Endodermal cell (in vitro differentiated cells): ENCODE data around the gene FOXQ1. TPM values are rescaled to one million over a fixed set of nuclear protein-coding genes. Genes with fewer than 3 reads are reported as not detected.

Experiments
- DNase-seq: peaks from one replicate; pipeline ENCODE4 v3.0.0-alpha.2; 2017
- H3K27ac ChIP-seq: 2 replicates; pipeline ENCODE4 v1.5.1; 2013; ENCODE audit warnings: mild to moderate bottlenecking, low read depth, low read length, moderate library complexity
- H3K27me3 ChIP-seq: 2 replicates; pipeline ENCODE4 v1.6.1; 2013; ENCODE audit warnings: mild to moderate bottlenecking, low read length, moderate library complexity; ENCODE audit not compliant: insufficient read depth, control insufficient read depth, poor library complexity, severe bottlenecking
- H3K36me3 ChIP-seq: 2 replicates; pipeline ENCODE4 v1.7.0; 2013; ENCODE audit warnings: mild to moderate bottlenecking, low read length, moderate library complexity; ENCODE audit not compliant: control insufficient read depth, insufficient read depth
- H3K4me1 ChIP-seq: one replicate; pipeline ENCODE4 v1.7.0; 2013; ENCODE audit warnings: low read length; ENCODE audit not compliant: control insufficient read depth, insufficient read depth
- H3K4me3 ChIP-seq: 2 replicates; pipeline ENCODE4 v1.5.1; 2013; ENCODE audit warnings: mild to moderate bottlenecking, low read length, moderate library complexity
- H3K9ac ChIP-seq: 2 replicates; pipeline ENCODE4 v1.6.1; 2013; ENCODE audit warnings: mild to moderate bottlenecking, low read length, moderate library complexity; ENCODE audit not compliant: poor library complexity, severe bottlenecking; ENCODE audit errors: extremely low read depth
- H3K9me3 ChIP-seq: 2 replicates; pipeline ENCODE4 v1.6.1; 2013; ENCODE audit warnings: mild to moderate bottlenecking, low read length, moderate library complexity; ENCODE audit not compliant: control insufficient read depth
- H3K27ac Mint-ChIP-seq: 2 replicates; pipeline ENCODE4 v1.8.0; 2020; ENCODE audit warnings: mixed read lengths
- H3K27me3 Mint-ChIP-seq: 2 replicates; pipeline ENCODE4 v1.8.0; 2021; ENCODE audit warnings: mild to moderate bottlenecking, mixed read lengths; ENCODE audit not compliant: insufficient read depth
- H3K36me3 Mint-ChIP-seq: 2 replicates; pipeline ENCODE4 v1.8.0; 2020; ENCODE audit warnings: low read depth, mixed read lengths
- H3K4me1 Mint-ChIP-seq: 2 replicates; pipeline ENCODE4 v1.8.0; 2020; ENCODE audit warnings: mixed read lengths
- H3K4me3 Mint-ChIP-seq: 2 replicates; pipeline ENCODE4 v1.8.0; 2020; ENCODE audit warnings: mild to moderate bottlenecking, moderate library complexity, mixed read lengths
- H3K9me3 Mint-ChIP-seq: 2 replicates; pipeline ENCODE4 v1.8.0; 2020; ENCODE audit warnings: mild to moderate bottlenecking, mixed read lengths
- WGBS, 2 experiments: methylation state at CpG; one replicate each; pipeline versions ENCODE4 v1.1.5 to v1.1.7; 2013; ENCODE audit warnings: missing lambda C conversion rate in 2 of 2, mixed read lengths in 1 of 2; ENCODE audit not compliant: insufficient coverage in 1 of 2, insufficient read length in 1 of 2; 5-methylcytosine and 5-hydroxymethylcytosine counted together
- total RNA-seq, 2 donors: library from RNA; stranded (reverse); fragmentation: NEBNext Ultra II Directional in 1 of 2; extraction: Animal tissue kit (Norgen Biotek cat#: 25700) in 1 of 2; gene quantifications; 2 replicates in 1 of 2; 3 replicates in 1 of 2; pipeline ENCODE4 v1.2.1, GENCODE V29; 2021
- TF ChIP-seq, protein P1 (sequence below): fragments of 200-600 bp; sonication (generic); conservative IDR thresholded peaks from 2 replicates; pipeline ENCODE4 v1.5.0; 2021; ENCODE audit warnings: antibody characterized with exemption, mild to moderate bottlenecking

Gene FOXQ1
- total RNA-seq, 2 donors from 2014 or later, result 7.8 to 41.3 TPM

DNA sequence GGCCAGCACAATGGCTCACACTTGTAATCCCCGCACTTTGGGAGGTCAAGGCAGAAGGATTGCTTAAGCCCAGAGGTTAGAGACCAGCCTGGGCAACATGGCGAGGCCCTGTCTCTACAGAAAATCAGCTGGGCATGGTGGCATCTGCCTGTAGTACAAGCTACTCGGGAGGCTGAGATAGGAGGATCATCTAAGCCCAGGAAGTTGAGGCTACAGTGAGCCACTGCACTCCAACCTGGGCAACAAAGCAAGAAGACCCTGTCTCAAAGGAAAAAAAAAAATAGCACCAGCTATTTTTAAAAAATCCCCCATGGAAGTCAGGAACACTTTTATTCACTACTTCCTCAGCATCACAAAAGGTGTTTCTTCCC lies 45.2 kb upstream of the FOXQ1 start:
- H3K4me3 ChIP-seq, result no peak overlapping the region
- no peaks in the 10 kb centered on the region for H3K36me3 ChIP-seq
- H3K9me3 ChIP-seq, result no peaks in the 10 kb centered on the region
- DNase-seq, result no peak
- 91 to 96% methylated on average over 3 of the region's 3 CpGs for WGBS, 2 experiments
- peaks cover 4% of the 10 kb centered on the region for H3K4me1 Mint-ChIP-seq
- H3K27ac ChIP-seq, result no peak overlapping the region
- TF ChIP-seq, protein P1, sequence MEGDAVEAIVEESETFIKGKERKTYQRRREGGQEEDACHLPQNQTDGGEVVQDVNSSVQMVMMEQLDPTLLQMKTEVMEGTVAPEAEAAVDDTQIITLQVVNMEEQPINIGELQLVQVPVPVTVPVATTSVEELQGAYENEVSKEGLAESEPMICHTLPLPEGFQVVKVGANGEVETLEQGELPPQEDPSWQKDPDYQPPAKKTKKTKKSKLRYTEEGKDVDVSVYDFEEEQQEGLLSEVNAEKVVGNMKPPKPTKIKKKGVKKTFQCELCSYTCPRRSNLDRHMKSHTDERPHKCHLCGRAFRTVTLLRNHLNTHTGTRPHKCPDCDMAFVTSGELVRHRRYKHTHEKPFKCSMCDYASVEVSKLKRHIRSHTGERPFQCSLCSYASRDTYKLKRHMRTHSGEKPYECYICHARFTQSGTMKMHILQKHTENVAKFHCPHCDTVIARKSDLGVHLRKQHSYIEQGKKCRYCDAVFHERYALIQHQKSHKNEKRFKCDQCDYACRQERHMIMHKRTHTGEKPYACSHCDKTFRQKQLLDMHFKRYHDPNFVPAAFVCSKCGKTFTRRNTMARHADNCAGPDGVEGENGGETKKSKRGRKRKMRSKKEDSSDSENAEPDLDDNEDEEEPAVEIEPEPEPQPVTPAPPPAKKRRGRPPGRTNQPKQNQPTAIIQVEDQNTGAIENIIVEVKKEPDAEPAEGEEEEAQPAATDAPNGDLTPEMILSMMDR, result no peak
- no peaks in the 10 kb centered on the region for H3K27me3 ChIP-seq
- no peak overlapping the region for H3K4me3 Mint-ChIP-seq
- no peaks in the 10 kb centered on the region for H3K27me3 Mint-ChIP-seq
- H3K9ac ChIP-seq, result no peak overlapping the region
- no peaks in the 10 kb centered on the region for H3K4me1 ChIP-seq
- peaks cover 6% of the 10 kb centered on the region for H3K9me3 Mint-ChIP-seq
- no peak overlapping the region for H3K27ac Mint-ChIP-seq
- peaks cover 4% of the 10 kb centered on the region for H3K36me3 Mint-ChIP-seq

DNA sequence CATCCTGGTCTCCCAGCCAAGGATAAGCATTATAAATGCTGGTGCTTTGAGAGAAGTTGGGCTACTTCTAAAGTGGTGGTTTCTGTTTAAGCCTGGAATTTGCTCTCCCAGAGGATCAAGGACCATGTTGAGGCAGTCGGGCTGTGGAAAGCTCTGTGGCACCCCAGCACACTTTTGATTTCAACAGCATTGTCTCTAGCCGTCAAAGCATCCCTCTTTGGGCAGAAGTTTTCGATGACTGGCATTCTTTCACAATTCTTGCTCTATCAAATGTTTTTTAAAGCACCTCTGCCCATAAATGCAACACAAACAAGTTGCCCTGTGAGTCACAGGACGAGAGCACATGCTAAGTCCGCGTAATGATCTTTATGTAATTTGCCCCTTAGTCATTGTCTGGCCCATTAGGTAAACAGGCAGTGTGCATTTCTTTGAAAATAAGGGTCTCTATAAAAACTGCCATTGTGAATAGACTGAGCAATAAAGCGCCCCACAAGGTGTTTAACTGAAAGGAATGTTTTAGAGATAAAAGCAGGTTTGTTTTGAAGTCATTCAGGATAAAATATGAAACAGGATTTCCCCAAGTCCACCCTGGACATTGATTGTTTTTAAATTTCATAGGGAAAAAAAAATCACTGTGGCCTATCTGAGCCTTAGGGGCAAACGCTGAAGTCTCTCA lies 44.7 kb upstream of the FOXQ1 start:
- DNase-seq, result no peak
- Histone ChIP-seq H3K4me3 (no peak overlapping the region), H3K9ac (no peak overlapping the region), H3K27me3 (no peaks in the 10 kb centered on the region), H3K9me3 (peaks cover 4% of the 10 kb centered on the region), H3K4me1 (no peaks in the 10 kb centered on the region), H3K27ac (no peak overlapping the region), H3K36me3 (no peaks in the 10 kb centered on the region)
- H3K4me1 Mint-ChIP-seq, result peaks cover 4% of the 10 kb centered on the region
- H3K9me3 Mint-ChIP-seq, result peaks cover 10% of the 10 kb centered on the region
- H3K27me3 Mint-ChIP-seq, result no peaks in the 10 kb centered on the region
- H3K4me3 Mint-ChIP-seq, result no peak overlapping the region
- peaks cover 5% of the 10 kb centered on the region for H3K36me3 Mint-ChIP-seq
- TF ChIP-seq, protein P1, result no peak
- no peak overlapping the region for H3K27ac Mint-ChIP-seq
- 89 to 91% methylated on average over 6 to 8 of the region's 8 CpGs for WGBS, 2 experiments

DNA sequence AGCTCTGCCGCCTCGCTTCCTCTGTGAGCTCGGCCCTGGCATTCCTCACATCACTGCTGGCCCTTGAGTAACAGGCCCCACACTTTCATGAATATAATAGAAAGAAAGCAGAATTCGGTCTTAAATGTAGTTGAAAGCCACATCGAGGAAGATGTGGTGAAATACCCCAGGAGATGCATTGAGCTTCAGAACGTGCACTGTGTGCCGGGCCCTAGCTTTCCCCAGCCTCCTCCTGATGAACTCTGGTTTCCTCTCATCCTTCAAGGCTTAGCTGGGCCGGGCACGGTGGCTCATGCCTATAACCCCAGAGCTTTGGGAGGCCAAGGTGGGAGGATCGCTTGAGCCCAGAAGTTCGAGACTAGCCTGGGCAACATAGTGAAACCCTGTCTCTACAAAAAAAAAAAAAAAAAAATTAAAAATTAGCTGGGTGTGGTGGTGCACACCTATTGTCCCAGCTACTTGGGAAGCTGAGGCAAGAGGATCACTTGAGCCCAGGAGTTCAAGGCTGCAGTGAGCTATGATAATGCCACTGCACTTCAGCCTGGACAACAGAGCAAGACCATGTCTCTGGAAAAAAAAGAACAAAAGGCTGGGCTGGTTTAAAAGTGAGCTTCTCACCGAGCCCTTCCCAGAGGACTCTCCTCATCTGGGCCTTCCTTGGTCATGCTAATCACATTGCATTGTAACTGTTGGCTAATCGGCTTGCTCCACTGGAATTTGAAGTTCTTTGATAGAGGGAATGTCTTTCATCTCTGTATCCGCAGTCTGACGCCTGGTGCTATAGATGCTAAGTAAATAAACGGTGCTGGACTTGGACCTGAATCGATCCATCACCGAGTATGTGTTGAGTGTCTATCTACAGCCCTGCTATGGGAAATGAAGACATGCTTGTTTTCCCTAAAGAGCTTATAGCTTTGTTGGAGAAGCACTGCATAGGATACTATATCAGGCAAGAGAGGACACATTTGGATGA lies 43.8 kb upstream of the FOXQ1 start:
- Histone ChIP-seq H3K4me1 (no peaks in the 10 kb centered on the region), H3K27me3 (no peaks in the 10 kb centered on the region), H3K4me3 (no peak overlapping the region), H3K9me3 (peaks cover 13% of the 10 kb centered on the region), H3K36me3 (no peaks in the 10 kb centered on the region), H3K27ac (no peak overlapping the region), H3K9ac (no peak overlapping the region)
- H3K27ac Mint-ChIP-seq, result no peak overlapping the region
- 87 to 94% methylated on average over 14 to 18 of the region's 18 CpGs for WGBS, 2 experiments
- H3K36me3 Mint-ChIP-seq, result peaks cover 5% of the 10 kb centered on the region
- no peak for DNase-seq
- H3K4me3 Mint-ChIP-seq, result no peak overlapping the region
- H3K9me3 Mint-ChIP-seq, result peaks cover 19% of the 10 kb centered on the region
- H3K27me3 Mint-ChIP-seq, result no peaks in the 10 kb centered on the region
- TF ChIP-seq, protein P1, result no peak
- peaks cover 4% of the 10 kb centered on the region for H3K4me1 Mint-ChIP-seq
